Left kidney (tissue), 2 donors: ENCODE data around the gene EFCAB6. TPM values are rescaled to one million over a fixed set of nuclear protein-coding genes. Genes with fewer than 3 reads are reported as not detected.

Experiments used
- DNase-seq: peaks from one replicate; pipeline ENCODE4 v3.0.0-alpha.2; 2013
- polyA plus RNA-seq: library from polyadenylated mRNA; unstranded; fragments of 120-200 nt; gene quantifications from one replicate; pipeline ENCODE4 v1.2.1, GENCODE V29; 2013; ENCODE audit not compliant: insufficient read length

Gene EFCAB6
- polyA plus RNA-seq, 1 donor = 6.5 TPM

DNA sequence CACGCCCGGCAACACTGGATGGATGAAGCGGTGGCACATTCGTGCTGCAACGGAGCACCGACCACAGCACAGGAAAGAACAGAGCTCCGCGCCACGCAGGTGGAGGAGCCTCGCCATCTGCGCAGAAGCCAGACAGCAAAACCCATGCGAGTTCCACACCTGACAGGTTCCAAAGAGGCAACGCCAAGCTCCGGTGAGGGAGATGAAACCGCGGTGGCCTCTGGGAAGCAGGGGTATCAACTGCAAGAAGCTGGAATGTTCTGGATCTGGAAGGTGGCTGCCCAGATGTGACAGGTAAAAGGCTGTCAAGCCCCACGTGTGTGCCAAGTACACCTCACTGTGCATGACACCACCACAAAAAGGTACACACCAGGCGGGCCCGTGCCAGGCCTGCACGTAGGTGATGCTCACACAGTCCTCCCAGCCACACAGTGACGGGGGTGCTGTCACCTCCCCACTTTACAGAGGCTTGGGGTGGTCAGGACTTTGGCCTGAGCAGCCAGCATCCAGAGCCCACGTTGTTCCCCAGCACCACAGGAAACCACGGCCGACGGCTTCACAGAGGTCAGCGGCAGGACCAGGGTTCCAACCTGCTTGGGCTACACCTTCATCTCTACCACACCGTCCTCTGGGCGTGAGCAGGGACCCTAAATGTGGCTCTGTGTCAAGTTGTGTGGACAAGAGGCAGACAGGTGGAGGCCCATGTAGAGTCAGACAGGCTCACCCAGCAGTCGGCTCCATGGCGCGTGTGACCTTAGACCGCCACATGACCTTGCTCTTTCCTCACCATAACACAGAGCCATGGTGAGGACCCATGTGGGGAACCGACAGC lies 19.7 kb upstream of the EFCAB6 start:
- DNase-seq = no peak

DNA sequence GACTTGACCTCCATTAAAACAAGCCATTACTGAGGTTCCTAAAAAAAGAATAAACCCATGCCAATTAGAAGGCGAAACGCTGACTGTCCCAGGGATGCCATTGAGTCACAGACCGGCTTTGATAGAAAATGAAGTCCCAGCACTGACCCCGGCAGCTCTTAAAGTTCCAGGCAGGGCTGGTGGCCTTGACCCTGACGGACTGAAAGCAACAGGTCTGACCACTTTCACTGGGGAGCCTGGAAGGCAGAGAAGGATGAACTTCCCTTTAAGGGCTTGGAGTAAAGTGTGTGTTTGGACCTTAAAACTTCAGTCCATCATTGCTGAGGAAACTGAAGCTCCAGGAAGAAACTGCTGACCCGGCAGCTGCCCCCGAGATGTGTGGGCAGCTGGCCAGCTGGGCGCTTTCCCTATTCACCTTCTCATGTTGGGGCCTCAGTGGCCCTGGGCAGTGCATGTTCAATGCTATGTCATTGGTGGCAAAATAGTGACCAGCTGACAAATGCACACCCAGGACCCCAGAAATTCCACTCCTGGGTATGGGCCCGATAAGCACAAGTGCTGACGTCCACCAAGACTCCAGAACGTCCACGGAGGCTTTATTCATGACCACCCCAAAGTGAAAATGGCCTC lies 18.9 kb upstream of the EFCAB6 start:
- DNase-seq = no peak

DNA sequence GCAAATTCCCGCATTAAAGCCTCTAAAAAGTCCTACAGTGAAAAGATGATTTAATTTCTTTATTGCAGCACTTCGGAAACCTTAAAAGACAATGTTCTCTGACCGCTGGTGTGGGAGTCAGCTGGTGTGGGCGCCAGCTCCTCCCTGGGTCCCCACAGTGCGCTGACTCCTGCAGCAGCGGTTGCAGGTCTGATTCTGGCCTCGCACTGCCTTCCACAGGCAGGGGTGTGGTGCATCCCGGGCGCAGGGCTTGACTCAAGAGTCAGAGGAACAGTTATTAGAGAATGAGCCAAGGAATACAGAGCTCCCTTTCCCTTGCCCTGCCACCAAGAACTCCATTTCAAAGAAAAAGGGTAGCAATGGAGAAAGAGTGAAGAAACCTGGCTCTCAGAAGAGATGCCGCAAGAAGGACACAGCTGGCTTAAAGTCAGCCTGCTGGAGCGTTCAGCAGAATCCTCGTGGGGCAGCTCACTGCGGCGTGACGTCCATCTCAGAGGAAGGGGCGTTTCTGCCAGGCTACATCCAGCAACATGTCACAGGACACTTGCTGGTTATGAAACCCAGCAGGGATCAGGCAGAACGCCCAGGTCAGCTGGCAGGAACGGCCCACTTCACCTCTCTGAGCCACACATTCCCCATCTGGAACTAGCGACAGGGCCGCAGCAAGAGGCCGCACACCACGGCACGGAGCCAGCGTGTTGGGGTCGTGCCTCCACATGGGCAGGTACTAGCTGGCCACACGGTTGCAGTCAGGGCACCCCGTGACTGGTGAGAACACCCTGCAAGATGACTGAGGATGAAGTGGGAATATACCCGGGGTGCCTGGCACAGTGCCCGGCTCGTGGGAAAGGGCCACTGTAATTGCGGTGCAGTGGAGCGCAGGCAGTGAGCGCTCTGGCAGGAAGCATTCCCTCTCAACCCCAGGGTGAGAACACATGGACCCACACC lies 18.1 kb upstream of the EFCAB6 start:
- DNase-seq = no peak

DNA sequence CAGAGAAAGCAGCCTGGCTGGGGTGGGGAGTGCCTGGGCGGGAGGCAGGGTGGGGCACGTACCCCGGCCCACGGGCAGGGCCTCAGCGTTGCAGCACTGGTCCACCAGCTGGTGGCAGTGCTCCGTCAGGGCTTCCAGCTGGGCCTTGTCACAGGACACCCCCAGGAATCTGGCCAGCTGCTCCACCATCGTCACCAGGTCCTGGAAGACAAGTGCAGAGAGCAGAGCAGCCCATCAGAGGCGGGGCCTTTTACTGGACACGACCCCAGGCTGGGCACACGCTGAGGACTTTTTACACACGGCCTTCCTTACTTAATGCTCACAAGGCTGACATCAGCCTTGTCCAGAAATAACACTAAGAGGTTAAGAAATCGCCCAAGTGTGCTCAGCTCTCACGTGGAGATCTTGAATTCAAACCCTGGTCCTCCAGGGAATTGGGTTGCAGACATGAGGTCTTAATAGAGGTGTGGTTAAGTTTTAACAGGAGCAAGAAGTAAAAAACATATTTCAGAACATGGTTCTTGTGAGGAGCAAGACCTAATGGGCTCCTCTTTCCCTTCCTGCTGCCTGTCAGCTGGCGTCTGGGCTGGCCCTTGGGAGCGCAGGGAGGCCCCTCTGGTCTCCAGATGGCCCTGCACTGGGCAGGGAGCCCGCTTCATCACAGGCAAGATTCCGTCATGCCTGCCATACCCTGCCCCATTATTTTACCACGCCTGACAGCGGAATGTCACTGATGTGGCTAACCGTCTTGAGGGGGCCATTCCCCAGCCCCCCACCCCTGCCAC lies 17.1 kb upstream of the EFCAB6 start:
- peak; percentile 43 for DNase-seq

DNA sequence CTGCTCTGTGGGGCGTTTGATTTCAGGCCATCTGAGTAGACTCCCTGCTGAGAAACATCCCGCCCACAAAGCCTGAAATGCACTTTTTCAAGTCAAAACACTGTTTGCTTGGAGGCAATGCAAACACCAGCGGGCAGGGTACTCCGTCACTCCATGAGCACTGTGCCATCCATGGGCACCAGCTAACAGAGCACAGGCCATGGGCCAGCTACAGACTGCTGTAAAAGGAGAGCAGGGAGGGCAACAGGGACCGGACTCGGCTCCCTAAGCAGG lies 16.6 kb upstream of the EFCAB6 start:
- no peak for DNase-seq

DNA sequence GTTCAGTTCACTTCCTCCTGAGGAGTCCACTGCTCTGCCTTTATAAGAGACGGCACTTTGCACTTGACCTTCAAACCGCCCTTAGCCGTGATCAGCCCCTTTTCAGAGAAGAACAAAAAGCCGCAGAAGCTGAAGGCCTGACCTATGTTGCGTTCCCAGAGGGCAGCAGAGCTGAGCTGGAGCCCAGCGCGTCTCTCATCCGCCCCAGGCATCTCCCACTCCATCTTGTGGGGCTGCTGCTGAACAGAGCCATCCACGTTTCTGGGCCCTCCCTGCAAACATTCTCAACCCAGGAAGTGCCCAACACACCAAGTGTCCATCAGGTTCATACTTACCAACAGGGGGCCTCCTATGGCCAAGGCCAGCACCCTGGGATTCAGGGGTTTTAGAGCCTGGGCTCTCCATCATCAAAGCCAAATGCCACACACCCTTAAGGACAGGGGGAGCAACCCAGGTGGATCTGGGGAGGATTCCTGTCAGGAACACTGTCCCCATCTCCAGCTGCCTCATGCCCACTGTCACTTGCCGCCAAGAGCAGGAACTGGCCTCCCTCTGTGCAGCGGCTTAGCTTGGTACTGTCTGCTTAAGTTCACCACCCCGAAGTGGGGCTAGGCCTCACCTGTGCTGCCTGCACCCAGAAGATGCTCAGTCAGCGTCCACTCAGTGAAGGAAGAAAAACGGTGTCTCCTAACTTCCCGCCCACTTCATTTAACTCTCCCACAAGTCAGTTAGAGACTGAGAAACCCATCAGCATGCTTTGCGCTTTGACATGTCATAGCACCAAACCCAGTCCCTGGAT lies 16.0 kb upstream of the EFCAB6 start:
- DNase-seq = no peak

DNA sequence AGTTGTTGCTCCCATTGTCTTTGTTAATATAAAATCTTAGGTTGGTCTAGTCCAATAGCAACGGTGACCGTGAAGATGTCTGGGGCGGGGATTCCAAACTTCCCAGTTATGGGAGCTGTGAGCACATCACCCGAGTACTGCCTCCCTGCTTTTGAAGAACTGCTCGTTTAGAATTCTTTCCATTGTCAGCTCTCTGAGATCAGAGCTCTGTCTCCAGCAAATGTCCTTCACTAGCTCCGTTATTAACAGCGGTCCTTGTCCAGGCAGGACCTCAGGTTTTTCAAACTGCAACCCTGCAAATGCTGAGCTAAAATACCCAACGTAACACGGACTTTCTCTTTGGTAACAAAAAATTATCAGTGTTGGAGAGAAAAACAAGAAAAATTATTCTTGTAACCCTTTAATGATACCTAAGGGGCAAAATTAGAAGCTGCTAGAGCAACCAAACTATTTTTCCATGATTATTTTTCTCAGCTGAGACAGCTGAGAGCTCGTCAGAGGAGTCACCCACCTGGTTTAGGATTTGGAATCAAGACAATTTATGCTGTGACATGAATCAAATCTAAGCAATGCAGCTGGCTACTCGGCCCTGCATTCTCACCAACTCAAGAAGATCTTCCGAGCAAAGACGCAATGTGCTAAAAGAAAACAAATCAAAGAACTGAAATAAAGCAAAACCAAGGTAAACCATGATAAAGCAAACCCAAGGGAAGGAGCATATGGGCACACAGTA lies 15.1 kb upstream of the EFCAB6 start:
- no peak for DNase-seq

DNA sequence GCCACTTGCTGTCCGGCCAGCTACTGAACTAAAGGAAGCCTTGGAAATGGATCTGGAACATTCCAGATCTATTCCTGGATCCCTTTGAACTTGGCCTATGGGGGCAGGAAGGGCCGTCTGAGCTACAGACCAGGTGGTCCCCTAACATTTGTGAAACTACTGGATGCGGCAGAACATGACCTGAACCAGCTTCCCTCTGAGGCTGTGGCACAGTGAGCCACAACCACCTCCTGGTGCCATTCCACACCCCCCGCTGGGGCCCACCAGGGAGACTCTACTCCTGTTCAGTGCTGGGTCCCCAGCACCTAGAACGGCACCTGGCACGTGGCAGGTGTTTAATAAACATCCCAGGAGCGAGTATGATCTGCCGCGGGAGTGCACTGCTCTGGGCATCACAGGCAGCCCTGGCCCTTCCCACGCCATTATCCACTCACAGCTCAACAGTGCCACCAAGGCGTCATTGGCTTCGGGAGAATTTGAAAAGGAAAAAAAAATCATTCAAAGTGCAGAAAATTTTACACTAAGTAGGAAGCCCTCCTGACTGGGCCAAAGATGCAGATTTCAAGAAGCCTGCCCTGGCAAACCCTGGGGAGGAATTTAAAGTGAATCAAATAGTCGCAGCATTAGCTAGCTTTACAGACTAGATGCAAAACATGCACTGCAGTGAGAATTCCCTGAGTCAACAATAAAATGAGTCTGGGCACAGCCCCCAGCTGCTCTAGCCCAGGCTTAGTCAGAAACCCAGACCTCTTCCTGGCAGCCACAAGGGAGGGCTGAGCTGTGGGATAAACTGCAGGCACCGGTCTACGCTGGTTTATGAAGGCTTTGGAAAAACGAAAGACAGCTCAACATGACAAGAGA lies 14.3 kb upstream of the EFCAB6 start:
- DNase-seq = peak; percentile 40

DNA sequence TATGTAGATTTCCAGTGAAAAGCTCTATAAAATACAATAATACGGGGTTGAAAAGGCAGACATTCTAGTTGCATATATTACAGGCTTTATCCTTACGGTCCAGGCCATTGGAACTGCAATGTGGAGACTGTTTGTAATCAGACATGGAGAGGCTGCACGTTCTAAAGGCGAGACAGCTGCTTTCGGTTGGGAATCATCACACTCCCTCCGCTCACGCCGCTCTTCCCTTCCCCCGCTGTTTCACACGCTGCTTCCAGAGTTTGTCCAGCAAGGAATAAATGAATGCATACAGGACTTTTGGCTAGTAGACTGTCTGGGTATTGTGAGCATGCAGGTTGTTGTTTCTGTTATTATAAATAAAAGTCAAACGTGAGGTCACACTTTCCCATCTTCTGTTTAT lies 13.5 kb upstream of the EFCAB6 start:
- DNase-seq = no peak

DNA sequence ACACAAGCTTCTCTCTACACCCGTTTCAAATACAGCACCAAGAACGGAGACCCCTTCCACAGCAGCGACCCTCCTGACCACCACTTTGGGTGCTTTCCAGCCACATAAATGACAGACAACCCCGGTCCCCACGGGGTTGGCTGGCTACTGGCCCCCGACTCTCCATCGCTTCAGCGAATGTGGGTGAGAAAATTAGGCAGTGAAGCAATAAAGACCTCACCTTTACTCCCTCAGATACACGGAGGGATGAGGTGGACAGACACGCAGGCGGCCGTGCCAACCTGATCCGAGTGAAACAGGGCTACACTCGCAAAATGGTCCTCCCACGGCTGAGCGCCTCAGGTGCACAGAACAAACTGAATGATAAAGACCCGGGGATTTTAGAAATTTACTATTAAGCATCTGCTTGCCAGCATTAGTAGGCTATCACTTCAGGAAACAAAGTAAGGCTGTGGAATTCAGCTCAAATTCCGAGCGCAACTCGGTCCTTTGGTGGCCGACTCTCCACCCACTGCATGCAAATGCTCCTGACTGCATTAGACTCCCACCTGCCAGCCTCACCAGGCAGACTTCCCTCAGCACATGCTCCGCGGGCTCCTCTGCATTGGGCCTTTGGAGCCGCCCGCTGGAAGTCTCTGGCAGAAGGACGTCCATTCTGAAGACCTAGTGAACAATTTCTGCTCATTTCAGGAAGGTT lies 12.8 kb upstream of the EFCAB6 start:
- no peak for DNase-seq

DNA sequence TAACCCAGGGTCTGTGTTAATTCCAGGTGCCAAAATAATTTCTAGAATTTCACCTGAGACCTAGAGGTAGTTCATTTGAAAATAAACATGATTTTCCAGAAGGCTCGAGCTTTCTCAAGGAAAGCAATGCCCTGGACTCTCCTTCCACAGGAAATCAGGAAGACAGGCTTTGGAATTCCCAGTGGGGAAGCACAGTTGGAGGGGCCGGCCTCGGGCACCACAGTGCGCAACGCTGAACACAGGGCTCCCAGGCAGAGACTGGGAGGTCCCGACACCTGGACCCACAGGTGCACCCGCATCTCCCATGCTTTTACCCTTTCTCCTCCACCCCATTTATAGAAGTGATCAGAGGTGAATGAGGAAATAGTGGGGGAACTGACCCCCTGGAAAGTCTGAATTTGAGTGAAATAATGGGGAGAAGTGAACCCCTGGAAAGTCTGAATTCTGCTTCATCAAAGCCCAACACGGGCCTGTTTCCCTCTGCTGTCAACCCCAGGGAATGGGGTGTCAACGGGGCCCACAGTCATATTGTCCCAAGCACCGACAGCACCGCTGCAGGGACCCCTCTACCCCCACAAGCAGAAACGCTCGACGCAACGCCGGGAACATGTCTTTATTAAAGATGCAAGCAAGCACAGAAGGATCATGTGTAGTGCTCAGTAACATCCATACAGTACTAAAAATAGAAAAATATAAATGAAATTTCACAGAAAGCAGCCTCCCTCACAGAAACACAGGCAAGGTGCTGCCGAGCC lies 12.0 kb upstream of the EFCAB6 start:
- DNase-seq = no peak

DNA sequence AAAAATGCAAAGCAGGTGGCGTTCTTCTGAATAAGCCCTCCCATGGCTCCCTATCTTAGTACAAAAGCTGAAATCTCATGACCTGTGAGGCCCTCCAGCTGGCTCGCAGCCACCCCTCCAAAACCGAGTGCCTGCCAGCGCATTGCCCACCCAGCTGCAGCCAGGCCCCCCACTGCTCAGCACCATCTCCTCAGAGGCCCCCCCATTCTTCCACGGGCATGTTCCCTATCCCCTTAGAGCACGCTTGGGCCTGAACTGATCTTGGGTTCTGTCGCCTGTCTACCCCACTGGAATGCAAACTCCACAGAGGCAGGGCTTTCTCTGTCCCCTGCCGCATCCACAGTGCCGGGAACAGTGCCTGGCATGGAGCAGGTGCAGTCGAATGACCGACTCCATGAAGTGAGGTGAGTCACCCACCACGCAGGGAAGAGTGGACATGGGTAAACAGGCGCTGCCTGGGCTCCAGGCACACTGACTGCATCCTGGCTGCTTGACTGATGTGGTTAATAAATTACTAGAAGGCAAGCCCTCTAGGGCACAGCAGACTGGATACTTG lies 11.3 kb upstream of the EFCAB6 start:
- no peak for DNase-seq

DNA sequence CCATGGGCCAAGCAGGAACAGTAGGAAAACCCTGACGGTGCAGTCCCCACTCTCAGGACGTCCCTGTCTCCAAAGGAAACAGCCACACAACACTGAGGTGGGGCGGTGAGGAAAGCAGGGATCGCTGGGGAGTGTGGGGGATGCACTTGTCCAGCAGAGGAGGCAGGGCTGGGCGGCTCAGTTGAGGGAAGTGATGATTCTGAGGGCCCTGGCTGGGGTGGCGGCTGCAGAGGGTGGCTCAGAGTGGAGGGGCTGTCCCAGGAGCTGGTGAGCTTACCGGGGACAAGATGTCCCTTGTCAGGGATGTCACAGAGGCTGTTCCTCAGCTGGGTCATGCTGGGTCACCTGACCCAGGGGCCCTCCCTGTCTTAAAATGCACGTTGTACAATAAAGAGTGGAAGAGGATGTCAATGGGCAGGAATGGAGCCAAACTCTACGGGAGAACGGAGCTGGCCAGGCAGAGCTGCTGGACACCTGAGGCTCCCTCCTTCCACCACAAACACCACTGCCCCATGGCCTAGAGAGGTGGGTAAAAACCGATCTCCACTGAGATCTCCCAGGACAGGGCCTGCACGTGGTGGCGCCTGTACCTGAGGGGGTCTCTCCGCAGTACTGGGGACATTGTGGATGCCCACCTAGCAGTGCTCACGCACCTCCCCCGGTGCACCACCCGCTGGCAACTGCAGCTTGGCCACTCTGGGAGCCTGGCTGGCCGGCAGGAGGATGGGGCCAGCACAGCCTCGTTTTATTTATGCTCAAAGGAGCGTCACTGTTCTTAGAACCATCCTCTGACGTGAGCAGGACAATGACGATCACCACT lies 9.7 kb upstream of the EFCAB6 start:
- DNase-seq = no peak

DNA sequence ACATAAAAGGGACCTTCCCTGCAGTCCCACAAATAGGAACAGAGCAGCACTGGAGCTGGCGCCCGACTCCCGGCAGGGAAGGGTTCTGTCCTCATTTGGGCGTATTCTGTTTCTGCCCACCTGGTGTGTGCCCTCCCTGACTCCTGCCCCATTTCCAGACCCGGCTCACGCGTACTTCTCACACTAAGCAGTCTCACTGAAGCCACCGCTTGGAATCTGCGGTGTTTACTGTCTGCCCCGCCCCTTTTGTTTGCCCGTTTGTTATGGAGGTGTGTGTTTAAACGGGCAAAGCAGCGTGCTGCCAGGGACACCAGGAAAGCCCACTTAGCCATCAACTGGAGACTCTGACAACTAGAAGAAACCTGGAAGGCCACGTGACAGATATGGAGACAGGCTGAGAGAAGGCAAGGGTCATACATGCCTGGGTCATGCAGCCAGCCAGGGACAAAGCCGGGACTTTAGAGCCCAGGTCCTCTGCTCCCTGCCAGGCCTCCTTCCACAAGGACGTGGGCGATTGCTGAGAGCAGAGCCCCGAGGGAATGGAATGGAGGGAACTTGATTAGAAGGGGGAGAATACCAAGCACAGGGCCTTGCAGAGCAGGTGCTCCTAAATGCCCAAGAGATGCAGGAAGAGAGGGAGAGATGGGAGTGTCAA lies 8.7 kb upstream of the EFCAB6 start:
- DNase-seq = no peak

DNA sequence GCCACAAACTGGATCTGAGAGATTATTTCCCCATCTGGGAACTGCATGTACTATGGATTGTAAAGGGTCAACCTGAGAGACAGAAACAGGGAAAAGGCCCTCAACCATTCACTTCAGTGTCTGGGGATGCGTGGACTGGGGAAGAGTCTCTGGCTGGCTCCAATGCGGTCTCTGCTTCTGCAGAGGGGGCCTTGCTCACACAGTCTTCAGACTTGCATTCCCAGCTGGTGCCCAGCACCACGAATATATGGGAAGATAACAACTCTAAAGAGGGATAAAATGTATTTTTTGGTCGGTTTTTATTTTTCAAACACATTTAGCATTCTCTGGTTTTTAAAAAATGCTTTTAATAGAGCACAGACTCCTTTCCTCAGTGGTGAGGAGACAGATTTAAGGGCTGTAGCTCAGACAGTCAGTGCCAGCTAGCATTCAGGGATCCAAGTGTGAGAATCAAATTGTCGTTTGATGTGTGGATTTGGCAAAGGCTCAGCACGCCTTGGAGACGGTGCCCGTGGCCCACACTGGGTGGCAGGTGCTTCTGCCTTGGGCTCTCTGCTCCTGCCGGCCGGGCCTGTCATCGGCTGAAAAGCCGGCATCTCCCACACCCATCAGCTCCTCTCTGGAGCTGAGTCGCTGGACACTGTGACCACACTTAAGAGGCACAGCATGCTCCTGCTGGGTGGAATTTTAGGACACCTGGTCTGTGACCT lies 8.0 kb upstream of the EFCAB6 start:
- DNase-seq = no peak
